Measurements from ENCODE around the gene OR2A42. TPM values are rescaled to one million over a fixed set of nuclear protein-coding genes. Genes with fewer than 3 reads are reported as not detected.
"Not testable (repeated sequence)": the region's sequence is repeated elsewhere in the genome, so short reads cannot be mapped to it uniquely, and the experiment has no call there.

The OR2A42 gene
- not detected in 2 replicates for total RNA-seq (2014; rRNA removed; shearing (Covaris generic))

DNA sequence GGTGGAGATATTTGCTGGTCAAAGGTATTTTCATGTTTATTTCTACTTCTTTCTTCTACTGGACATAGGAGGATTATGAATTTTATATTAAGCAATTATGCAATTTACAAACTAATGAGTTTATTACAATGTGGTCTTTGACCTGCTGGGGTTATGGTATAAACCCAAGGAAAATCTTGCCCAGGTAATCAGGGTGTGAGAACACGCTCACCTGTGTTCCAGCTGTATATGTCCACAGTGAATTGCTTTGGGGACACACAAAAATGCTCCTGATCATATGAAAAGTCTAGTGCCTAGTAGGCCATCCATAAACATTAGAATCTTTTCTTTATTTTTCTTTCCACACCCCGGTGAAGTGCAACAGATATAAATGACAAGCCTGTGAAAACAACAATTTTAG lies at the start of gene OR2A42:
Gene OR2A42 (minus strand): TSS at position 241 of the 400 bp plus-strand sequence. CDS start 6,762 bp downstream, outside the sequence.
- not testable (repeated sequence) for DNase-seq; H3K27me3 ChIP-seq (ENCODE audit: control insufficient read depth, insufficient read depth, low read length); H3K36me3 ChIP-seq (replicated peaks; ENCODE audit: control insufficient read depth, insufficient read depth, low read length); H3K4me3 ChIP-seq (ENCODE audit: insufficient read depth, low read depth, low read length)

GRCh38 chr7:144287171-144287784 lies 47.9 kb upstream of the OR2A42 start:
- not testable (repeated sequence) for DNase-seq; H3K36me3 ChIP-seq (replicated peaks; ENCODE audit: control insufficient read depth, insufficient read depth, low read length); H3K27me3 ChIP-seq (ENCODE audit: control insufficient read depth, insufficient read depth, low read length); H3K4me3 ChIP-seq (ENCODE audit: insufficient read depth, low read depth, low read length)

DNA sequence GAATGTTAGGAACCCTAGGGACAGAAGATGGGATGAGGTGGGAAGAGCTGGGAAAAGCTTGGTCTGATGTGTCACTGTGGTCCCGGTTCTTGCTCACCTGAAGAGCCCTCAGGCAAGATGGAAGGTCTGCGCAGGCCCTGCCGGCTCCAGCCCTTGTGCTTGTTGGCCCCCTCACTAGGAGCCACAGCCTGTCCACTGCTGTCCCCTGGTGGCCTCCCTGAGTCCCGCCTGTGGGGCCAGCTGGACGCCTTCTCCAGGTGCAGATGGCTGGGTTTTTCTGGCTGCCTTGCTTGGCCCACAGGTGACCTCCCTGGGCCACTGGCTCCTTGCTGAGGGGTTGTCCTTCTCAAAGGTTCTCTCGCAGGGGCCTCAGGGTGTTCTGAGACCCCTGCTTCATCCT lies 44.3 kb upstream of the OR2A42 start:
- not testable (repeated sequence) for DNase-seq; H3K4me3 ChIP-seq (ENCODE audit: insufficient read depth, low read depth, low read length); H3K36me3 ChIP-seq (replicated peaks; ENCODE audit: control insufficient read depth, insufficient read depth, low read length); H3K27me3 ChIP-seq (ENCODE audit: control insufficient read depth, insufficient read depth, low read length)

DNA sequence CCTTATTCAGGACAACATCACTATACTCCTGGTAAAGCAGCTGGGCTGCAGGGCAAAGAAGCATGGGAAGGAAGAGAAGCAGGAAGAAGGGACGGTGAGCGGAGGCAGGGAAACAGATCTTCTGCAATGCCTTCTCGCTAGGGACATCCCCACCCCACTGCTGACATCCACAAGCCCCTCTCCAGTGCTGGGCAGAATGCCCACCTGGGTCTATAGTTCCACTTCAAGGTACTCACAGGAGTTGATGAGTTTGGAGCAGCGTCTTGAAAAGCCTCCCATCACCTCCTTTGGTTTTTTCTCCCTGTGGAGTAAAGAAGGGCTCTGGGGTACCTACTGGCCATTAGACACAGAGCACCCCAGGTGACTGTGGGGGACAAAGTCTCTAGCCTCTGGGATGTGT lies 43.1 kb upstream of the OR2A42 start:
- not testable (repeated sequence) for H3K27me3 ChIP-seq (ENCODE audit: control insufficient read depth, insufficient read depth, low read length); DNase-seq; H3K4me3 ChIP-seq (ENCODE audit: insufficient read depth, low read depth, low read length); H3K36me3 ChIP-seq (replicated peaks; ENCODE audit: control insufficient read depth, insufficient read depth, low read length)

- not testable (repeated sequence) for H3K36me3 ChIP-seq (replicated peaks; ENCODE audit: control insufficient read depth, insufficient read depth, low read length); DNase-seq; H3K4me3 ChIP-seq (ENCODE audit: insufficient read depth, low read depth, low read length); H3K27me3 ChIP-seq (ENCODE audit: control insufficient read depth, insufficient read depth, low read length)
These were observed 42.6 kb upstream of the OR2A42 start for GRCh38 chr7:144281981-144282380.

- DNase-seq; H3K27me3 ChIP-seq (ENCODE audit: control insufficient read depth, insufficient read depth, low read length); H3K4me3 ChIP-seq (ENCODE audit: insufficient read depth, low read depth, low read length); H3K36me3 ChIP-seq (replicated peaks; ENCODE audit: control insufficient read depth, insufficient read depth, low read length): not testable (repeated sequence)
These were observed 40.6 kb upstream of the OR2A42 start for GRCh38 chr7:144280010-144280409.

DNA sequence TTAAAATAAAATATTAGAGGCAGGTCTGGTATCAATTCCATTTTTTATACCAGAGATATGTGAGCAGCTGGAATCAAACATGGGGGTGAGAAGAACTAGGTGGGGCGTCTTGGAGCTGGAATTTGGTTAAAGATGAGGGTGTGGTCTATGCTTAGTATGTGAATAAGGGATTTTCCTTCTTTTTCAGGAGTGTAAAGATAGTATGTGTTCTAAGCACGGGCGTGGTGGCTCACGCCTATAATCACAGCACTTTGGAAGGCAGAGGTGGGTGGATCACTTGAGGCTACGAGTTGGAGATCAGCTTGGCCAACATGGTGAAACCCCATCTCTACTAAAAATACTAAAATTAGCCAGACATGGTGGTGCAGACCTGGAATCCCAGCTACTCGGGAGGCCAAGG lies 35.9 kb upstream of the OR2A42 start:
- DNase-seq = not testable (repeated sequence)

DNA sequence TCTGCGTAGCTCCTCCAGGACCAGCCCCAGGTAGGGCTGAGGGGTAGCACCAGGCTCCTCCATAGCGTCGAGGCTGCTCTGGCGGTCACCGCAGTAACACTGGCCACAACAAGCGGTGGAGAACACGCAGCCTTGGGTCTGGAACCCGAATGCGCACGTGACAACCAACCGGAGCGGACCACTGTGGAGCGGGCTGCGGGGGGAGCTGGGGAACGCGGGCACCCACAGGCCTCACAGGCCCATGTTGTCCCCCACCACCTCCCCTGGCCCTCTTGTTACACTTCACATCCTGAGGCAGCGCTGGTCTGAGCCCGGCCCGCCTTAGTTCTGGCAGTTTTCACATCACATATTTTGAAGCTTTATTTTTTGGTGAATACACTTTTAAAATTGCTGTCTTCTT lies 29.8 kb upstream of the OR2A42 start, which contains the start of gene CTAGE8:
Gene CTAGE8 (minus strand): TSS at position 101 of the 400 bp plus-strand sequence. CDS start 38 bp downstream, at position 63.
- H3K4me3 ChIP-seq (ENCODE audit: insufficient read depth, low read depth, low read length); H3K27me3 ChIP-seq (ENCODE audit: control insufficient read depth, insufficient read depth, low read length); H3K36me3 ChIP-seq (replicated peaks; ENCODE audit: control insufficient read depth, insufficient read depth, low read length); DNase-seq: not testable (repeated sequence)

More for the DNA sequence above, 35.9 kb upstream of the OR2A42 start:
- H3K36me3 ChIP-seq (replicated peaks; ENCODE audit: control insufficient read depth, insufficient read depth, low read length); H3K4me3 ChIP-seq (ENCODE audit: insufficient read depth, low read depth, low read length); H3K27me3 ChIP-seq (ENCODE audit: control insufficient read depth, insufficient read depth, low read length): not testable (repeated sequence)

DNA sequence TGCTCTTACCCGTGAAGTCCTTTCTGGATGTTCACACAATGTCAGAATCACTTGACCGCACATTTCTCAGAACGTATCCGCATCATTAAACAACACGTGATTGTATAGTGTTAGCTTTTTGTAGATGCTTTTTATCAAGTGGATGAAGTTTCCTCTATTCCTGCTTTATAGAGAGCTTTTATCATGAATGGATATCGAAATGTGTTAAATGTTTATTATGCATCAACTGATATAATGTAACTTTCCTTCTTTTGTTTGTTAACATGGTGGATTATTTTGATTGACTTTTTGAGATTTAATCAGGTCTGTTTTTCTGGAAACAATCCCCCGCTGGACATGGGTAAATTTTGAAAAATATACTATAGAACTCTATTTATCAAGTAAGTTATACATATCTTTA lies 25.3 kb upstream of the OR2A42 start, which contains the start of gene OR2A7:
Gene OR2A7 (minus strand): TSS at position 101 of the 400 bp plus-strand sequence. CDS start 5,164 bp downstream, outside the sequence.
- H3K36me3 ChIP-seq (replicated peaks; ENCODE audit: control insufficient read depth, insufficient read depth, low read length); DNase-seq; H3K4me3 ChIP-seq (ENCODE audit: insufficient read depth, low read depth, low read length); H3K27me3 ChIP-seq (ENCODE audit: control insufficient read depth, insufficient read depth, low read length): not testable (repeated sequence)

DNA sequence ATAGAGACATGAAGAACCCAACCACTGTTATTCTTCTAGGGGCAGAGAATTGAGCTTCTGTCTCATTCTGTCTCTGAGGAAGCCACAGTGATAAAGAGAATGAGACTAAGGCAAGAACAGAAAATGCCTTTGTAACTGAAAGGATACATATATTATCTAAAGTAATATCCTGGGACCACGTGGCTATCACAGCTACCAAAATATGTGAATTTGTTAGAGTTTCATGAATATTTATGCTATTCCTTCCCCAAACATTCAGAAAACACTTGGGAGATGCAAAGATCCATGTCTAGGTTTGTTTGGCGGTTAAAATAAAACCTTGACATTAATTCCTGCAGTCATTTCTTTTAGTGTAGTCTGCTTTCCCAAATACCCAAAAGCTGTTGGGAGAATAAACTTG lies 22.7 kb upstream of the OR2A42 start:
- not testable (repeated sequence) for DNase-seq; H3K36me3 ChIP-seq (replicated peaks; ENCODE audit: control insufficient read depth, insufficient read depth, low read length); H3K4me3 ChIP-seq (ENCODE audit: insufficient read depth, low read depth, low read length); H3K27me3 ChIP-seq (ENCODE audit: control insufficient read depth, insufficient read depth, low read length)

DNA sequence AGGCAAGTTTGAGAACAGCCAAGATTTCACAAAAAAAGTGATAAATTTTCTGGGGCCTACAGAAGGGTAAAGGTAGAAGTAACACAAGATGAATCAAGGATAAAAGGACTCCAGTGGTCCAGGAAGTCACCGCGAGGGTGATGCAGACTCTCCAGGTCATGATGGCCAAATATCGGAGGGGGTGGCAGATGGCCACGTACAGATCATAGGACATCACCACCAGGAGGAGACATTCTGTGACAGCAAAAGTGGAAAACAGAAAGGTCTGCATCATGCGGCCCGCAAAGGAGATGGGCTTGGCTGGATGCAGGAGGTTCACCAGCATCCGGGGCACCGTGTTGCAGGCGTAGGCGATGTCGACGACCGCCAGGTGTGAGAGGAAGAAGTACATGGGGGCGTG lies 19.7 kb upstream of the OR2A42 start:
- not testable (repeated sequence) for H3K4me3 ChIP-seq (ENCODE audit: insufficient read depth, low read depth, low read length); H3K36me3 ChIP-seq (replicated peaks; ENCODE audit: control insufficient read depth, insufficient read depth, low read length); DNase-seq; H3K27me3 ChIP-seq (ENCODE audit: control insufficient read depth, insufficient read depth, low read length)

GRCh38 chr7:144256112-144256511 lies 16.7 kb upstream of the OR2A42 start:
- Histone ChIP-seq H3K36me3 (replicated peaks; ENCODE audit: control insufficient read depth, insufficient read depth, low read length) (no peaks in the 10 kb centered on the region), H3K4me3 (ENCODE audit: insufficient read depth, low read depth, low read length) (no peak overlapping the region), H3K27me3 (ENCODE audit: control insufficient read depth, insufficient read depth, low read length) (no peaks in the 10 kb centered on the region)
- DNase-seq = peak; percentile 22

- Histone ChIP-seq H3K27me3 (ENCODE audit: control insufficient read depth, insufficient read depth, low read length) (no peaks in the 10 kb centered on the region), H3K4me3 (ENCODE audit: insufficient read depth, low read depth, low read length) (no peak overlapping the region), H3K36me3 (replicated peaks; ENCODE audit: control insufficient read depth, insufficient read depth, low read length) (no peaks in the 10 kb centered on the region)
- DNase-seq = peak; percentile 17
These were observed 16.1 kb upstream of the OR2A42 start for GRCh38 chr7:144255471-144255897.

- not testable (repeated sequence) for H3K36me3 ChIP-seq (replicated peaks; ENCODE audit: control insufficient read depth, insufficient read depth, low read length); H3K27me3 ChIP-seq (ENCODE audit: control insufficient read depth, insufficient read depth, low read length); H3K4me3 ChIP-seq (ENCODE audit: insufficient read depth, low read depth, low read length); DNase-seq
These were observed 12.9 kb upstream of the OR2A42 start for GRCh38 chr7:144252307-144252706.

DNA sequence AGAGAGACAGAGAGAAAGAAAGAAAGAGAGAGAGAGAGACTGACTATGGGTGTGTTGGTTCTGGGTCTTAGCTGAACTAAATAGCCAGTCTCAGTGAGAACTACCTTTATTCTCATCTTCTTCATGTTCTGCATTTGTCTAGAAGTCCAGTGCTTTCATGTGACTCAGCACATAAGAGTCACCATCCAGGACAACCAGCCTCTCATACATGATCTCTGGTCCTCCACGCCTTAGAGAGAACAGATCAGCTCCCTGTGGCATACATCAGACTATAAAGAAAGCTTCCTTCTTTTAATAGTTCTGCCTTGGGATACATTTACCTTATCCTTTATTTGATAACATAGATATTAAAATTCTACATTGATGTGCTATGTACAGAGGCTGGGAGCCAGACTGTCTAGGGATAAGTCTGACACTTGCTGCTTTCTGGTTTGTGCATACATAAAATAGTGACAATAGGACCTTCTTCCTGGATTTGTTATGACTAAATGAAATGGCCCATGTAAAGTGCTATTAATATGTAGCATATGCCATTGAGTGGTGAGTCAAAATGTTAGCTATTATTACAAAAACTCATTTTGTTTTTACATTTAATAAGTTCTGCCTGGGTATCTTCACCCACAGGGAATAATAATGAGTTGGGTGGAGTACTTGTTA lies 8.4 kb upstream of the OR2A42 start:
- H3K27me3 ChIP-seq (ENCODE audit: control insufficient read depth, insufficient read depth, low read length); H3K4me3 ChIP-seq (ENCODE audit: insufficient read depth, low read depth, low read length); H3K36me3 ChIP-seq (replicated peaks; ENCODE audit: control insufficient read depth, insufficient read depth, low read length); DNase-seq: not testable (repeated sequence)

All from H7 (cell line).